ENCODE measurements around the gene MOV10L1.

The MOV10L1 gene

DNA sequence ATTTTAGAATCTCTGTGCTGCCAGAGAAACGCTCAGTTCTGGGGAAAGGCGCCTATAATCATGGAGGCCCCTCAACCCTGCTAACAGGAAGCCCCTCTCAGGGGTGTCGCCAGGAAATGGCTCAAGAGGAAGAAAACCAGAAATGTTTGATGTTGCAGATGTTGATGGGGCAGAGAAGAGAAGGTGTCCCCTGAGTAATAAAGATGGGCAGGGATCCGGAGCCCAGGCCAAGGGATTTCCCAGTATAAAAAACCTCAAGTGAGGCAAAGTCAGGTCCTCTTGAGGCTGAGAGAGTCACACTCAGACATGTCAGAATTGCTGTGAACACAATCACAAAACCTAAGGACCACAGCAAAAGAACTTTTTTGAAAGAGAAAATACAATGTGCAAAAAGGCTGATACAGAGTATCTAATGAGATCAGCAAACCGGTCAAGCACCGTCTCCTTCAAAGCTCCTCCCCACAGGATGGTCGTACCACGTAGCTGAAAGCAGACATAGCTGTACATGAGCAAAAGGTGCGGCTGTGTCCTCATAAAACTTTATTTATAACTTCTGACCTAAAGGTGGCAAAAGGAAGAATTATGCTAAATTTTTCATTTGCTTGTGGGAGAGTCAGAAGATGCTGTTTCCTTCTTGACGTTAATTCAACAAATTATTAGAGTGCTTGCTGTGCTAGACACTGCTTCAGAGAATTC is 12.2 kb downstream of the MOV10L1 start:
- DNase-seq (ENCODE audit: extremely low read depth in 1 of 2, low read depth in 1 of 2) = no peak

DNA sequence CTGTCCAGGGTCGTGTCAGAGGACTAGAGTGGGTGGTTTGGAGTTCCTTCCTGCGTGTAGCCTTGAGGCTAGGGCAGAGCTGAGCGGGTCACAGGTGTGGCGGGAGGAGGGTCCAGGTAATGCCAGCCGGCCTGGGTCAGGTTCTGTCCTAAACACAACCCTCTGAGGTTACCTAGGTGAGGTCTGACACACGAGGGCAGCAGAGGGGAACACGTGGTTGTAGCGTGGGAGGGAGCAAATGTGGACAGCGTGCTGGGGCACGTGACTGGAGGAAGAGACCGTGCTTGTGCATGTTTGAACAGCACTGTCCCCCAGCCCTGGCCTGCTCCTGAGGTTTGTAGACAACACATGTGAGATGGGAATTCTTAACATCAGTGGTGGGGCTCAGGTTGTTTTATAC is 13.1 kb downstream of the MOV10L1 start:
- no peak for DNase-seq (ENCODE audit: extremely low read depth in 1 of 2, low read depth in 1 of 2)

DNA sequence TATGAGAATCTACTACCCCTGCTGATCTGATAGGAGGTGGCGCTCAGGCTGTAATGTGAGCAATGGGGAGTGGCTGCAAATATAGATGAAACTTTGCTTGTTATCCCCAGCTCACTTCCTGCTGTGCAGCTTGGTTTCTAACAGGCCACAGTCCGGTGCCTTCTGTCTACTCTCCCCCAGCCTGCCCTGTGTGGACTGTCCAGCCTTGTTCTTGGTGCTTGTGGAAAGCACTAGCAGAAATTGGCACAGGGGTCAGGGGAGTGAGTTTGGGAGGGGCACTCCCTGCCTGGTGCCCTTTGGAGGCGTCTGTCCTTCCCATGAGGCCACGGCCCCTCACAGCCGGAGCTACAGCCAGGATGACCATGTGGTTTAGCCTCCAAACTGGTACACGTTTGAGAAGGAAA is 14.3 kb downstream of the MOV10L1 start:
- DNase-seq (ENCODE audit: extremely low read depth in 1 of 2, low read depth in 1 of 2) = no peak

DNA sequence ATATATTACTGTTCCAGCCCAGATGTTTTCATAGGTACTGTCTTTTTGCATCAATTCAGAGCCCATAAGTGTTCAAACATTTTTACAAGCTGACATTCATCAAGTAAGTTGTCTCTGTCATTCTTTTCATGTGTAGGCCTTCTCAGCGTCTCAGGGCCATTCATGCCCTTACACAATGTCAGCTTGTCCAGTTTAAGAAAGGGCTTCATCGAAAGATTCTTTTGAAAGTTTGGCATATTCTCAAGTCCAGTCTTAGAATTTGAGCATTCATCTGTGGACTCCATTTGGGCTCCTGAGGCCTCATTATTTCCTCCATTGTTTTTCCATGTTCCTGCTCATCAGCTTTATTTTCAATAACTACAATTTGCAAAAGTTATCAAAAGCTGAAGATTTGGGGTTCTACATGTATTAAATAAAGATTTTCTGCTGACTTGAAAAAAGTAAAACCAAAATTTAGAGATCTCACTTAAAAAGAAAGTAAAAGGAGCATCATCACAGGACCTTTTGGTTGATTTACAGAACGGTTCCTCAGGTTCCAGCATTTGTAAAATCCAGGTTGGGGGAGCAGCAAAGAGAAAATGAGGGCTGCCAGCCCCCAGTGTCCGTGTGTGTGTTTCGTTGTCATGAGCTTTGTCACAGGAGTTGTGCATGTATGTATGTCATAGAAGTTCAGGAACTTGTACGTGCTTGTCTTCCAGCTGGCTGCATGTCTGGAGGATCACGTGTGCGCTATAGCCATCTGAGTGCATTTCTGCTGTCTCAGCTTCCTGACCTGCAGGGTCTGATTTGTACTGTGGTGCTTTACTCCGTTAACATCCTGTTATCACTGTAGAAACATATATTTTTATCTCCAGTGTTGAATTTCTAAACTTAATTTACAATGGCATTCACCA is 15.6 kb downstream of the MOV10L1 start:
- no peak for DNase-seq (ENCODE audit: extremely low read depth in 1 of 2, low read depth in 1 of 2)

DNA sequence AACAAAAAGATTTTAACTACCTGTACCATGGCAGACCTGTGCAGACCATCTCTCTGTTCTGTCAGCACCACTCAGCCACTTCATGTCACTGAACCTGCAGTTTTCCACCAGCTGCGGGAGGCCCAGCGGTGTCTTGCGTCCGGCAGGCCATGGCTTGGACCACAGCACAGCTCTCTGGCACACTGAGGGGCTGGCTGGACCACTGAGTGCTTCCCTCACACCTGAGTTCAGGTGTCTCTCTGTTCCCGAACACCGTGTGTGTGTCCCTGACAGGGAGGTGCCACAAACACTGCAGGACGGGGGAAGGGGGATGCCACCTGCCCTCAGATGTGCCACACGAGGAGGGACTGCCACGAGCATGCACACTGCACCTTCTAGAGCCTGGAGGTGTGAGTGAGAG is 17.7 kb downstream of the MOV10L1 start:
- DNase-seq (ENCODE audit: extremely low read depth in 1 of 2, low read depth in 1 of 2) = no peak

DNA sequence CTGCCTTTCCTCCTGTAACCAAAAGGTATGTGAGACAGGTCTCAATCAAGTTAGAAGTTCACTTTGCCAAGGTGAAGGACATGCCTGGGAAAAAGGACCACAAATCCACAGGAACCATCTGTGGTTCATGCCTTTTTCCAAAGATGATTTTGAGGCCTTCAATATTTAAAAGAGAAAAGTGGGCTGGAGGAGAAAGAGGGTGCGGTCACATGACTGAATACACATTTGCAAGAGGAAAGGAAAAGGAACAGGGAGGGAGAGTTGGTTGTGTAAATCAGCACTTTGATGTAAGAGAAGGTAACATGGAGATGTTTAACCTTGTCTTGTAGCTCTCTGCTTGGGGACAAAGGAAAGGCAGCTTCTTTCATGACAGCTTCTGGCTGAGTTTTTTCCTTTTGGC is 21.2 kb downstream of the MOV10L1 start:
- no peak for DNase-seq (ENCODE audit: extremely low read depth in 1 of 2, low read depth in 1 of 2)

DNA sequence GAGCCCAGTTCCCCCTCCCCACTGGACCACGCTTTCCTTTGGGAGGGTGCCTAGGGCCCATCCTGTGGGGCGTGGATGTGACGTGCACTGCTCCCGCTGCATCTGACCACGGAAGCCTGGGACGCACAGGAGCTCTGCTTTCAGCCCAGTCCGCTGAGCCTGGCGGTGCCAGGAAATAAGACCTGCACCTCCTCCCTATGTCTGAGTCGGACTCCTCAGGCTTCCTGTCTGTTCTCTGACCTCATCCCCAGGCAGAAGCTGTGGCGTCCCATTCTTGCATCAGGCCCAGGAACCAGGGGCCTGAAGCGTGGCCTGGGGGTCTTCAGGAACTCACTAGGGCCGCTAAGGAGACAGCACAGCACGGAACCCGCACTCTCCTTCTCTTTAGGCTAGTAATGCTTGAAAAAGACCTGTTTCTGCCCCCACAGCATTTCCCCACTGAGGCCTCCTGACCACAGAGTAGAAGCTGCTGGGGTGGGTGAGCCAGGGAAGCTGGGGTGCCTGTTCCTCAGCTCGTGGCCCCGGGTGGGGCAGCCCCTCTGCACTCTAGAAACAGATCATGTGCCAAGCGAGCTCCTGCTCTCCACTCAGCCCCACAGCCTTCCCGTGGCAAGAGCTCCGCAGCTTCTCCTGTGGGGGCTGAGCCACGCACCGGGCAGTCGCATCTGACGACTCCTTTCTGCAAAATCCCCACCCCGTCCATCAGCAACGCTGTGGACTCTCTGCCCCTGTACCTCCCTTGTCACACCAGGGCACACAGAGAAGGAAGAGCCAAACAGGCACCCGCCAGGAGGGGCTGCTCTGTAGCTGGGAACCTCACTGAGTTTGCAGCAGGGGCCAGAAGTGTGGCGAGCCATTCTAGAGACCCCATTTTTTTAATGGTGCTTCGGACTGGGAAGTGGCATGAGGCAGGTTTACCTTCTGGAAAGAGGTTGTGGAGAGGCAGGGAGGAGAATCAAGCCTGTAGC is 22.6 kb downstream of the MOV10L1 start:
- DNase-seq (ENCODE audit: extremely low read depth in 1 of 2, low read depth in 1 of 2) = no peak

DNA sequence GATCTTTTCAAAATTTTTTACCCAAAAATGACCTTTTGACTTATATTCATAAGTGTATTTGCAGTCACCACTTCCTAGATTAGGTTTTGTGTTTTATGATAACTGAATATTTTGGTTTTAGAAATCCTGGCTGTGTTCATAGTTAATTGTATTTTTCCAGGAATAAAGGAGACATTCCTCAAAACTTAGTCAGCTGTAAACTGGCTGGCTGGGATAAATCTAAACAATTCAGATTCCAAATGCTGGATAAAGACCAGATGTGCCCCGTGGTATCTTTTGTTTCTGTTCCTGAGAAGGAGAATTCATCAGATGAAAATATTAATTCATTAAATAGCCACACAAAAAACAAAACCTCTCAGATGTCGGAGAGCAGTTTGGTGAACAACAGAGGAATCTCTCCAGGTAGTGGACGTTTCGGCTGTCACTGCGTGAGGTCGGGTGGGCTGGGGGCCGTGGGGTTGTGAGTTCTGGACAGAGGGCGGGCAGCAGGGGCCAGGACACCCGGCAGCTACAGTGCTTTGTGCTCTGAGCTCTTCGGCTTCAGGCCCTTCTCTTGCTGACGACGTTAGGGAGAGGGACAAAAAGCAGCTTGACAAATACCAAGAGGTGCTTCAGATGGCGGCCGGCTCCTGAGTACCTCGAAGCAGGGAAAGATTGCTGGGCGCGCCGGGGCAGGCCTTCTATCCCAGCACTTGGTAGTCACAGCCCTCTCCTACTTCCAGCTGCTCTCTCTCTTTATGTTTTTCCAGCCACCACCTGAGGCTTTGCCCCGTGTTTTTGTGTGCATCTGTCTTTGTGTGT is 24.6 kb downstream of the MOV10L1 start:
- DNase-seq (ENCODE audit: extremely low read depth in 1 of 2, low read depth in 1 of 2) = no peak

DNA sequence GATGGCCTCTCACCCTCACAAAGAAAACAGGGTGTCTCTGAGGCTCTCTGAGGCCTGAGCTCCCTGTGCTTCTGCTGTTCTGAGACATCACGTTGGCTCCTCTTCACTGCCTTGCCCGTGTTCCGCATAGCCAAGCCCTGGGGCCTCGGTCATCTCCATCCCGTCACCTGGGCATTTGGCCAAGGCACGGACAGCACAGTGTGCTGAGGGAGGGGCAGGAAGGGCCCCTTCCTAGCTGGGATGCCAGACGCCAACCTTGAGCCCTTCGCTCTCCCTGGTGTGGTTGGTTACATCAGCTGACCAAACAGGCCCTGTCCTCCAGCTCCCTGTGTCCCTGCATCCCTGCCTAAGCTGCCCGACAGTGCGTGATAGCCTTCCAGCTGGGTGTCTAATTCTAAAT is 25.9 kb downstream of the MOV10L1 start:
- DNase-seq (ENCODE audit: extremely low read depth in 1 of 2, low read depth in 1 of 2) = no peak

DNA sequence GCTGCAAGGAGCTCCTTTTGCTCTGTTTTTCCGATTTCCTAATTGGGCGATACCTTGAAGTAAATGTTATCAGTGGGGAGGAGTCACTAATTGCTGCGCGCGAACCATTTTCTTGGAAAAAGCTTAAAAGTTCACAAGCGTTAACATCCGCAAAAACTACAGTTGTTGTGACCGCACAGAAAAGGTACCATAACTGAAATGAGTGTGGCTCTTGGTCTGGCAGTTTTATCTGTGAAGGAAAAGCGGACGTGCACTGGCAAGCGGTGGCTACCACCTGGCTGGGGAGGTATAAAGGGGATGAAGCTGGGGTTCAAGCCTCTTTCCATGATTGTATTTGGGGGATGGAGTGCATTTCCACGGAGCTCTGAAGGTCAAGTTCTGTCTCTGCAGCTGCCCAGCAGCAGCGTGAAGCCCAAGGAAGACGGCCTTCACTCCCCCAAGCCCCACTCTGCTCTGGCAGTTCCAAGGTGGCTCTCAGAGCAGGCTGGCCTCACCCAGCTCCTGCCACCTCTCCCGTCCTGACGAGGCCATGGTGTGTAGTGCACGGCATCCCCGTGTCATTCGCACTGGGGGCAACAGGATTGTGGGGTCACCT is 27.5 kb downstream of the MOV10L1 start:
- no peak for DNase-seq (ENCODE audit: extremely low read depth in 1 of 2, low read depth in 1 of 2)

DNA sequence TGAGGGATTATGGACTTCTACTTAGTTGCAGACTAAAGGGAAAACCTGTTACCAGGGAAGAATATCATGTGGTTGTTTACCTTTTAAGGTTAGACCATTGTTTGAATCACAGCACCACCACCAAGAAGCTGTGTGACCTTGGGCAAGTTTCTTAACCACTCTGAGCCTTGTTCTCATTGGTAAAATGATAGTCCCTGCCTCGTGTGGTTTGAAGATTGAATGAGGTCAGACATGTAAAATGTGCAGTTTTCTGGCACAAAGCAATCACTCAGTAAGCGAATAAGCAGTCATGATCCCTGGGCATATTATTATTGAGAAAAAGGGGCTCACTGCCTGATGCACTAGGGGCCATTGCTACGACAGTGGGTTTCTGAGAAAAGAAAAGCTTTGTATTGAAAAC is 28.3 kb downstream of the MOV10L1 start:
- DNase-seq (ENCODE audit: extremely low read depth in 1 of 2, low read depth in 1 of 2) = no peak

DNA sequence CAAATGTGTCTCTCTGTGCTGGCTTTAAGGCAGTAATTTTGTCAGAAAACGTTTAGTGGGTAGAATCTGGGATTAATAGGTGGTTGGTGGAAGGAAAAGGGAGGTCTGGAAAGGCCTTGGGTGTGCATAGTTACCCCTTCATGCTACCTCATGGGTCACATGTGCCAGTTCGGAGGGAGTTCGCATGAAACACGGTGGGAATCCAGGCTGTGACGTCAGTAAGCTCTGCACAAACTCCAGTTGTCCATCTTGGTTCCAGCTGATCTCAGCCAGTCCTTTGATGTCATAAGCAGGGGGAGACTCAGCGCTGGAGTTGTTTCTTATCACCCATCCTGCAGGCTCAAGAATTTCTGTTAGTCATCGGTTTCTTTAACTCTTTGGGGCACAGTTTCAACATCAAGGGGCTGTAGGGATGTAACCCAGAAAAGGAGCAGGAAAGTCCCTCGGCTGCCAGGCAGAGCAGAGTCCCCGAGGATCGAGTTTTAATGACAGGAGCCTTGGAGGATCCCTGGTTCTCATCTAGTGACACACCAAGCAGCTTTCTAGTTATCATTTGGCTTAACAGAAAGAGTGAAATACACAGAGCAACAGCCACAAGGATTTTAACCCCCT is 28.9 kb downstream of the MOV10L1 start:
- DNase-seq (ENCODE audit: extremely low read depth in 1 of 2, low read depth in 1 of 2) = no peak

DNA sequence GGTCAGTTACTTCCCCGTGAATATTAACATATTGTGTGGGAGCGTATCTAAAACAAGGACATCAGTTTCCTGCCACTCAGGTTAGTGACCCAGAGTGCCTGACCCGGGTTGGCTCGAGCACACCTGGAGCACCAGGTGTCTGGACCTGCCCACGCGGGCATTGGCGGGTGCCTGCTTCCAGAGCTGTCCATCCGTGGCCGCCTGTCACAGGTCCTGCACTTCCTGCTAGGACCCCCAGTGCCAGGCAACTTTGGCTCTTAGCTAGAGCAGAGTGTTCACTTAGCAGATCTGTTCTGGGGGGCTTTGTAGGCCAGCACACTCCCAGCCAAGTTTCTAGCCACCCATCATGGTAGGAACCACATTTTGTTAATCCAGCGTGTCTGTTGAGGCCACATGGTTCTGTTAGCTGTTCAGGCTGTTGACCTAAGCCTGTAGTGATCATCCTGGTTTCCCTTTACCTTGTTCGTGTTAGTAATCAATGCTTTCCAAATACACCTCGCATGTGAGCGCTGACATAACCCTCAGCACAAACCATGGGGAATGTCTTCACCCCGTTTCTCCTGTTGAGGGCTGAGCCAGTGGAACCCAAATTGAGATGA is 29.5 kb downstream of the MOV10L1 start:
- DNase-seq (ENCODE audit: extremely low read depth in 1 of 2, low read depth in 1 of 2) = no peak

DNA sequence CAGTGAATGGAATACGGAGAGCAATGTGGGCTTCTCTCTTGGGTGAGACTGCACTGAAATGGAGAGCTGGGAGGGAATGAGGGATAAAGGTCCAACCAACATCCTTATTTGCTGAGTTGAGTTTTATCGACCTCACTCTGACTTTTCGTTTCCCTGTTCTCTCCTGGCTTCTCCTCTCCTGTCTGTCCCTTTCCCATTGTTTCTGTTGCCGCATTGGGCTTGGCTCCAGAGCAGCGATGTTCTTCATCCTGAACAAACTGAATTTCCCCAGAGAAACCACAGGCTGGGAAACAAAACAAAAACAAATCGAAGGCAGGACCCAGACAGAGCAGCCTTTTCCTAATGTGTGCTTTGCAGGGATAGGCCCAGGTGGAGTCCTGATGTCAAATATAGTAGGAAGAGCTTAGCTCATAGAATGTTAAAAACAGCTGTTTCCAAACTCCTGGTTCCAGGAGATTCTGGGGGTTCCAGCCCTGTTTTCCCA is 30.0 kb downstream of the MOV10L1 start:
- DNase-seq (ENCODE audit: extremely low read depth in 1 of 2, low read depth in 1 of 2) = no peak

DNA sequence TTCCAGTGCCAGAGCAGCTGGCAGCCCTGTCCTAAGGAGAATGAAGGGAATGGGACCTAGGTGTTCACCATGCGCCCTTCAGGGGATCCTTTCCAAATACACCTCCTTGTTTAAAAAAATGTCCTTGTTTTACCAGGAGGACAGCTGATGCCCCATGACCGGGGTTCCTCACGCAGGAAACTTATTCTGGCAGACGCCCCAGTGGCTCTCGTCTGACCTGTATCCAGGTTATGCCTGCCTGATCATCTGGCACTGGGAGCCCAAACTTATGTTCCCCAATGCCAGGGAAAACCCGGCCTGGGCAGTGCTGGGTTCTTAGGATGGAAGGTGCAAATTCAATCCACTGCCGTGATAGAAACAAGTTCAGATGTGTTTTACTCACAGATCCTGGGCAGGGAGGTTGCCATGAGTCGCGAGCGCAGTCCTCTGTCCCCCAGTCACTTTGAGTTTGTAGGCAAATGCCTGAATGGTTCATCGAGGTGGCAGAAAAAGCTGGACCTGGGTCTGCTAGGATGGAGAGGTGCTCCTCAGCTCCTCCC is 31.5 kb downstream of the MOV10L1 start:
- no peak for DNase-seq (ENCODE audit: extremely low read depth in 1 of 2, low read depth in 1 of 2)

DNA sequence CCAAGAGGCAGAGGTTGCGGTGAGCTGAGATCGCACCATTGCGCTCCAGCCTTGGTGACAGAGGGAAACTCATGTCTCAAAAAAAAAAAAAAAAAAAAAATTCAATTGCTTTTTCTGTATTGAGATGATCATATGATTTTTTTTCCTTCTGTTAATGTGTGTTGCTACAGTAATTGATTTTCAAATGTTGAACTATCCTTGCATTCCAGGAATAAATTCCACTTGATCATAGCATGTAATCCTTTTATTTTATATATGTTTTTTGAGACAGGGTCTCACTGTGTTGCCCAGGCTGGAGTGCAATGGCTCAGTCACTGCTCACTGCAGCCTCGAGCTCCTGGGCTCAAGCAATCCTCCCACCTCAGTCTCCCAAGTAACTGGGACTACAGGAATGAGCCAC is 33.3 kb downstream of the MOV10L1 start:
- no peak for DNase-seq (ENCODE audit: extremely low read depth in 1 of 2, low read depth in 1 of 2)

DNA sequence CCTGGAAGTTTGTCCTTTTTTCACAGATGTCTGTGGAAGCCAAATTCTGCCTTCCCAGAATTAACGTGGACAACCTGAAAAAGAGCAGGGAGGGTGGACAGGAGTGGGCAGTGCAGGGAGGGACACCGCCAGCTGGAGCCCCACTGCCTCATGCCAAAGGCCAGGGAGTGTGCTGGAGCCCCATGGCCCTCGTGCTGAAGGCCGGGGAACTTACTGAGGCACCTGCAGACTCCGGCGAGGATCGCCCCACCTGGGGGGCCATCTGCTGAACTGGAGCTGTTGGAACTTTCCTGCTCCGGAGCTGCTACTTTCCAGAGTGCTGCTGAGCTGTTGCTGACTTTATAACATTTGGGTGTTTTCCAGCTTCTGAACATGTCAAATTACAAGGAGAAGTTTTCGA is 35.2 kb downstream of the MOV10L1 start:
- DNase-seq (ENCODE audit: extremely low read depth in 1 of 2, low read depth in 1 of 2) = no peak

DNA sequence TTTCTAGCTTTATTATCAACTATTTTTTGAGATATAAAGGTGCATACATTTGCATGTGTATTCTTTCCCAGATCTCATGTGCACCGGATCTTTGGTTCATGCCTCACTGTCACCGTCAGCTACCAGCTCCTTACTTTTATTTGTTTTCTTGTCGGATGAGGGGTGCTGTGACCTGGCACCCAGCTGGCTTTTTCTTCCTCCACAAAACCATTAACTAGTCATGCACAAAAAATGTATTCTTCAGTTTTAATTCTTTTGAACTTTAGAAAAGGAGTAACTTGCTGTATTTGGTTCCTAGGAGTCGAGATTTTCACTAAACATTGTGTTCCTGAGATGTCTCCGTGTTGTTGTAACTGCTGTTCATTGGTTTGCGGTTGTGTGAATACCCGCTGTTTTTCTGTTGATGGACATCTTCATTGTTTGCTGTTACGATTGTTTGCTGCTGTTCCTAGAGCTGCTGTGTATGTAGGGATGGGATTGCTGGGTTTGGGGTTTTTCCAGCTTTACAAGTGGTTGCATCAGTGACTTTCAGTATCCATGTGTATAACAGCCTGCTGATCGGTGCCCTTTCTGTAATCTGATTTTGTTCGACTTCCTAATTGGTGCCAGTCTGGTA is 39.4 kb downstream of the MOV10L1 start:
- DNase-seq (ENCODE audit: extremely low read depth in 1 of 2, low read depth in 1 of 2) = no peak

Measured in activated CD8-positive, alpha-beta memory T cell treated with anti-CD3 and anti-CD28 coated beads for 1 hour (primary cell).